ENCODE results near the gene PDE9A. TPM values are rescaled to one million over a fixed set of nuclear protein-coding genes. Genes with fewer than 3 reads are reported as not detected.

PDE9A gene
- total RNA-seq, 1 donor from 2014 or later = 12.3 TPM

- Mint-ChIP-seq H3K9me3 (ENCODE audit: unreplicated experiment) (no peaks in the 10 kb centered on the region), H3K36me3 (ENCODE audit: unreplicated experiment) (peaks cover 10% of the 10 kb centered on the region), H3K27me3 (ENCODE audit: unreplicated experiment) (peaks cover 7% of the 10 kb centered on the region), H3K27ac (ENCODE audit: unreplicated experiment) (no peak overlapping the region), H3K4me3 (ENCODE audit: unreplicated experiment) (no peak overlapping the region), H3K4me1 (ENCODE audit: unreplicated experiment) (no peaks in the 10 kb centered on the region)
- no peak for TF ChIP-seq CTCF (IDR thresholded peaks at IDR 0.05)
- no peak for DNase-seq (ENCODE audit: extremely low spot score, unreplicated experiment)
These were observed 42.4 kb downstream of the PDE9A start for GRCh38 chr21:42695697-42696380.

- H3K27me3 Mint-ChIP-seq (ENCODE audit: unreplicated experiment) = peaks cover 10% of the 10 kb centered on the region
- no peak for DNase-seq (ENCODE audit: extremely low spot score, unreplicated experiment)
- no peaks in the 10 kb centered on the region for H3K9me3 Mint-ChIP-seq (ENCODE audit: unreplicated experiment)
- H3K4me1 Mint-ChIP-seq (ENCODE audit: unreplicated experiment) = no peaks in the 10 kb centered on the region
- no peak for TF ChIP-seq CTCF (IDR thresholded peaks at IDR 0.05)
- H3K27ac Mint-ChIP-seq (ENCODE audit: unreplicated experiment) = no peak overlapping the region
- H3K36me3 Mint-ChIP-seq (ENCODE audit: unreplicated experiment) = peaks cover 16% of the 10 kb centered on the region
- no peak overlapping the region for H3K4me3 Mint-ChIP-seq (ENCODE audit: unreplicated experiment)
These were observed 43.1 kb downstream of the PDE9A start for GRCh38 chr21:42696501-42697040.

GRCh38 chr21:42698733-42699132 is 45.3 kb downstream of the PDE9A start:
- no peak for TF ChIP-seq CTCF (IDR thresholded peaks at IDR 0.05)
- H3K27me3 Mint-ChIP-seq (ENCODE audit: unreplicated experiment) = peaks cover 10% of the 10 kb centered on the region
- H3K27ac Mint-ChIP-seq (ENCODE audit: unreplicated experiment) = no peak overlapping the region
- peaks cover 12% of the 10 kb centered on the region for H3K9me3 Mint-ChIP-seq (ENCODE audit: unreplicated experiment)
- no peak for DNase-seq (ENCODE audit: extremely low spot score, unreplicated experiment)
- H3K36me3 Mint-ChIP-seq (ENCODE audit: unreplicated experiment) = peaks cover 35% of the 10 kb centered on the region
- H3K4me3 Mint-ChIP-seq (ENCODE audit: unreplicated experiment) = no peak overlapping the region
- no peaks in the 10 kb centered on the region for H3K4me1 Mint-ChIP-seq (ENCODE audit: unreplicated experiment)

GRCh38 chr21:42699196-42699595 is 45.8 kb downstream of the PDE9A start:
- TF ChIP-seq CTCF (IDR thresholded peaks at IDR 0.05) = no peak
- peaks cover 36% of the 10 kb centered on the region for H3K36me3 Mint-ChIP-seq (ENCODE audit: unreplicated experiment)
- H3K4me3 Mint-ChIP-seq (ENCODE audit: unreplicated experiment) = no peak overlapping the region
- H3K27ac Mint-ChIP-seq (ENCODE audit: unreplicated experiment) = no peak overlapping the region
- H3K27me3 Mint-ChIP-seq (ENCODE audit: unreplicated experiment) = peaks cover 10% of the 10 kb centered on the region
- H3K9me3 Mint-ChIP-seq (ENCODE audit: unreplicated experiment) = peaks cover 12% of the 10 kb centered on the region
- no peaks in the 10 kb centered on the region for H3K4me1 Mint-ChIP-seq (ENCODE audit: unreplicated experiment)
- DNase-seq (ENCODE audit: extremely low spot score, unreplicated experiment) = no peak

- H3K4me3 Mint-ChIP-seq (ENCODE audit: unreplicated experiment) = no peak overlapping the region
- peaks cover 31% of the 10 kb centered on the region for H3K36me3 Mint-ChIP-seq (ENCODE audit: unreplicated experiment)
- no peak for DNase-seq (ENCODE audit: extremely low spot score, unreplicated experiment)
- H3K9me3 Mint-ChIP-seq (ENCODE audit: unreplicated experiment) = peaks cover 12% of the 10 kb centered on the region
- no peak for TF ChIP-seq CTCF (IDR thresholded peaks at IDR 0.05)
- no peak overlapping the region for H3K27ac Mint-ChIP-seq (ENCODE audit: unreplicated experiment)
- H3K4me1 Mint-ChIP-seq (ENCODE audit: unreplicated experiment) = no peaks in the 10 kb centered on the region
- peaks cover 12% of the 10 kb centered on the region for H3K27me3 Mint-ChIP-seq (ENCODE audit: unreplicated experiment)
These were observed 48.5 kb downstream of the PDE9A start for GRCh38 chr21:42701706-42702456.
